HepG2 (cell line): Measurements from ENCODE around the gene SPTBN5. TPM values are rescaled to one million over a fixed set of nuclear protein-coding genes. Genes with fewer than 3 reads are reported as not detected.
A peak's percentile ranks its signal among the peaks of the same experiment; 100 is the strongest.

ENCODE experiments used
- E2F1 ChIP-seq: sonication (generic); formaldehyde crosslinking; IDR thresholded peaks from 2 replicates; pipeline ENCODE4 v1.5.0; 2020; ENCODE audit warnings: missing genetic modification reagents
- MIER2 ChIP-seq: IDR thresholded peaks from 2 replicates; pipeline ENCODE4 v1.6.1; 2016; ENCODE audit warnings: missing biosample characterization, missing genetic modification reagents
- MTA1 ChIP-seq: sonication (generic); formaldehyde crosslinking; IDR thresholded peaks from 2 replicates; pipeline ENCODE4 v1.4.0; 2020; ENCODE audit warnings: missing genetic modification reagents, mild to moderate bottlenecking, borderline replicate concordance
- POLR2AphosphoS5 ChIP-seq: IDR thresholded peaks from 2 replicates; pipeline ENCODE4 v1.6.1; 2012; ENCODE audit warnings: low read depth, low read length
- TSC22D2 ChIP-seq: sonication (generic); formaldehyde crosslinking; IDR thresholded peaks from 2 replicates; pipeline ENCODE4 v1.5.1; 2020; ENCODE audit warnings: missing genetic modification reagents, mild to moderate bottlenecking, borderline replicate concordance
- ZBTB40 ChIP-seq, 2 experiments: fragments of 450-650 bp in 1 of 2; sonication (generic) in 1 of 2; formaldehyde crosslinking in 1 of 2; IDR thresholded peaks; 2 replicates each; pipeline versions ENCODE4 v1.6.1 to v1.8.0; 2016 to 2022; ENCODE audit warnings: antibody characterized with exemption in 1 of 2, mild to moderate bottlenecking in 1 of 2, missing genetic modification reagents in 1 of 2
- ZMYM3 ChIP-seq: sonication (generic); formaldehyde crosslinking; IDR thresholded peaks from 2 replicates; pipeline ENCODE4 v1.5.1; 2020; ENCODE audit warnings: mild to moderate bottlenecking, missing genetic modification reagents
- ZNF234 ChIP-seq: sonication (generic); formaldehyde crosslinking; conservative IDR thresholded peaks from 2 replicates; pipeline ENCODE4 v1.5.1; 2020; ENCODE audit warnings: mild to moderate bottlenecking, missing genetic modification reagents
- ZNF337 ChIP-seq: sonication (generic); formaldehyde crosslinking; IDR thresholded peaks from 2 replicates; pipeline ENCODE4 v1.5.1; 2020; ENCODE audit warnings: missing genetic modification reagents, low read depth, mild to moderate bottlenecking, borderline replicate concordance
- ZNF350 ChIP-seq: sonication (generic); formaldehyde crosslinking; IDR thresholded peaks from 2 replicates; pipeline ENCODE4 v1.4.0; 2020; ENCODE audit warnings: mild to moderate bottlenecking, low read depth, missing genetic modification reagents, borderline replicate concordance
- ZNF512 ChIP-seq: sonication (generic); formaldehyde crosslinking; IDR thresholded peaks from 2 replicates; pipeline ENCODE4 v1.4.0; 2020; ENCODE audit warnings: mild to moderate bottlenecking, missing genetic modification reagents
- ZNF549 ChIP-seq: sonication (generic); formaldehyde crosslinking; IDR thresholded peaks from 2 replicates; pipeline ENCODE4 v1.5.0; 2020; ENCODE audit warnings: missing genetic modification reagents
- ZNF674 ChIP-seq: sonication (generic); formaldehyde crosslinking; IDR thresholded peaks from 2 replicates; pipeline ENCODE4 v1.5.0; 2020; ENCODE audit warnings: low read depth, mild to moderate bottlenecking, missing genetic modification reagents
- polyA plus RNA-seq, 8 experiments: library from polyadenylated mRNA; depleted of rRNA in 3 of 8; stranded (reverse) in 7 of 8; unstranded in 1 of 8; fragments of >200 nt; fragmentation: Illumina TruSeq in 4 of 8; extraction: Trizol in 4 of 8; gene quantifications; 2 replicates each; pipeline versions ENCODE4 v1.2.1 to v1.2.3, GENCODE V29; 2011 to 2016; ENCODE audit warnings: low read depth in 4 of 8, missing spikeins in 1 of 8, mixed read lengths in 1 of 8; ENCODE audit not compliant: insufficient read depth in 1 of 8
- total RNA-seq, 5 experiments: library from RNA; depleted of rRNA; stranded (reverse); fragments of >200 nt; fragmentation: Illumina TruSeq; extraction: Trizol; gene quantifications; 2 replicates each; pipeline ENCODE4 v1.2.3, GENCODE V29; 2016; ENCODE audit warnings: low read depth in 1 of 5
- TF ChIP-seq, protein P1 (sequence below): sonication (generic); formaldehyde crosslinking; IDR thresholded peaks from 2 replicates; pipeline ENCODE4 v1.5.0; 2020; ENCODE audit warnings: missing genetic modification reagents

SPTBN5 gene
- total and polyA plus RNA-seq, 2 of the 13 experiments (the other 11 are each of a cell fraction or from before 2014, with no cell fraction given), result 0.01 to 0.07 TPM

GRCh38 chr15:41827880-41828806, 65.7 kb downstream of the SPTBN5 start, which contains the start of gene JMJD7 (continued):
- no peak for TF ChIP-seq ZBTB40 (IDR thresholded peaks at IDR 0.05)
- no peak; the same call in 1 of the 2 replicates for TF ChIP-seq ZBTB40 (CRISPR knock-in tag; IDR thresholded peaks at IDR 0.05)
- TF ChIP-seq TSC22D2 (CRISPR knock-in tag), result 0 out of 2 replicates have a peak, but pooled peaks have one; percentile 25
- peak; percentile 71 for TF ChIP-seq POLR2AphosphoS5
- no peak for TF ChIP-seq ZNF549
- TF ChIP-seq, protein P1, sequence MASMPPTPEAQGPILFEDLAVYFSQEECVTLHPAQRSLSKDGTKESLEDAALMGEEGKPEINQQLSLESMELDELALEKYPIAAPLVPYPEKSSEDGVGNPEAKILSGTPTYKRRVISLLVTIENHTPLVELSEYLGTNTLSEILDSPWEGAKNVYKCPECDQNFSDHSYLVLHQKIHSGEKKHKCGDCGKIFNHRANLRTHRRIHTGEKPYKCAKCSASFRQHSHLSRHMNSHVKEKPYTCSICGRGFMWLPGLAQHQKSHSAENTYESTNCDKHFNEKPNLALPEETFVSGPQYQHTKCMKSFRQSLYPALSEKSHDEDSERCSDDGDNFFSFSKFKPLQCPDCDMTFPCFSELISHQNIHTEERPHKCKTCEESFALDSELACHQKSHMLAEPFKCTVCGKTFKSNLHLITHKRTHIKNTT (CRISPR knock-in tag), result no peak
- no peak for TF ChIP-seq ZMYM3 (CRISPR knock-in tag)
- TF ChIP-seq ZNF674 (CRISPR knock-in tag), result no peak
- TF ChIP-seq E2F1 (CRISPR knock-in tag), result no peak
- 0 out of 2 replicates have a peak, but pooled peaks have one; percentile 9 for TF ChIP-seq MTA1 (CRISPR knock-in tag)
- no peak for TF ChIP-seq MIER2
- TF ChIP-seq ZNF337, result no peak
- TF ChIP-seq ZNF234, result no peak
- no peak for TF ChIP-seq ZNF512 (CRISPR knock-in tag)
- no peak; the same call in 1 of the 2 replicates for TF ChIP-seq ZNF350 (CRISPR knock-in tag)
